GM23338 (cell line): ENCODE data around the gene CACNB4. TPM values are rescaled to one million over a fixed set of nuclear protein-coding genes. Genes with fewer than 3 reads are reported as not detected.

ENCODE experiments used
- ATAC-seq: fragments of 200-7000 bp; cut with Tn5 transposase; 3 replicates; pipeline ENCODE4 v1.9.1; 2020
- DNase-seq: peaks from one replicate; pipeline ENCODE4 v3.0.0-alpha.2; 2015; ENCODE audit warnings: low spot score
- H2AFZ ChIP-seq: fragments of 200-600 bp; sonication (generic); 2 replicates; pipeline ENCODE4 v1.8.0; 2016; ENCODE audit warnings: antibody characterized with exemption, mild to moderate bottlenecking, moderate library complexity
- H3F3A ChIP-seq: fragments of 200-600 bp; sonication (generic); replicated peaks from 2 replicates; pipeline ENCODE4 v1.8.0; 2017; ENCODE audit warnings: antibody characterized with exemption, mixed run types, low read depth
- H3K27ac ChIP-seq: fragments of 200-600 bp; sonication (generic); 2 replicates; pipeline ENCODE4 v1.6.1; 2016; ENCODE audit warnings: low read depth
- H3K27me3 ChIP-seq: fragments of 200-600 bp; sonication (generic); 2 replicates; pipeline ENCODE4 v1.8.0; 2016; ENCODE audit warnings: mild to moderate bottlenecking, mixed run types, moderate library complexity; ENCODE audit not compliant: insufficient read depth
- H3K36me3 ChIP-seq: fragments of 200-600 bp; sonication (generic); 2 replicates; pipeline ENCODE4 v1.8.0; 2016; ENCODE audit warnings: mild to moderate bottlenecking; ENCODE audit not compliant: insufficient read depth
- H3K4me1 ChIP-seq: fragments of 200-600 bp; sonication (generic); 2 replicates; pipeline ENCODE4 v1.8.0; 2016; ENCODE audit warnings: mild to moderate bottlenecking, moderate library complexity; ENCODE audit not compliant: insufficient read depth
- H3K4me2 ChIP-seq: fragments of 200-600 bp; sonication (generic); 2 replicates; pipeline ENCODE4 v1.7.1; 2017; ENCODE audit warnings: mixed run types
- H3K4me3 ChIP-seq: fragments of 200-600 bp; sonication (generic); 2 replicates; pipeline ENCODE4 v1.6.1; 2016; ENCODE audit warnings: mixed run types
- H3K79me2 ChIP-seq: fragments of 200-600 bp; sonication (generic); replicated peaks from 2 replicates; pipeline ENCODE4 v1.8.0; 2017; ENCODE audit warnings: mild to moderate bottlenecking; ENCODE audit not compliant: insufficient read depth
- H3K9me2 ChIP-seq: fragments of 200-600 bp; sonication (generic); 2 replicates; pipeline ENCODE4 v1.8.0; 2017; ENCODE audit not compliant: insufficient read depth
- H4K20me1 ChIP-seq: fragments of 200-600 bp; sonication (generic); replicated peaks from 2 replicates; pipeline ENCODE4 v1.8.0; 2017; ENCODE audit warnings: mild to moderate bottlenecking; ENCODE audit not compliant: insufficient read depth
- H3K27ac Mint-ChIP-seq: 2 replicates; pipeline ENCODE4 v1.8.0; 2020; ENCODE audit warnings: inconsistent platforms, mild to moderate bottlenecking, moderate library complexity, mixed read lengths
- H3K27me3 Mint-ChIP-seq: 3 replicates; pipeline ENCODE4 v1.8.0; 2022; ENCODE audit warnings: low read depth, mild to moderate bottlenecking, moderate library complexity, mixed read lengths, inconsistent platforms; ENCODE audit not compliant: insufficient read depth, poor library complexity
- H3K36me3 Mint-ChIP-seq: 3 replicates; pipeline ENCODE4 v1.8.0; 2021; ENCODE audit warnings: low read depth, mild to moderate bottlenecking, inconsistent platforms, moderate library complexity, mixed read lengths
- H3K4me1 Mint-ChIP-seq: 3 replicates; pipeline ENCODE4 v1.8.0; 2020; ENCODE audit warnings: mild to moderate bottlenecking, inconsistent platforms, mixed read lengths
- H3K4me3 Mint-ChIP-seq: 3 replicates; pipeline ENCODE4 v1.8.0; 2021; ENCODE audit warnings: moderate library complexity, mild to moderate bottlenecking, inconsistent platforms, mixed read lengths
- H3K9me3 Mint-ChIP-seq: 3 replicates; pipeline ENCODE4 v1.8.0; 2020; ENCODE audit warnings: moderate library complexity, mild to moderate bottlenecking, inconsistent platforms, mixed read lengths
- CREB1 ChIP-seq: fragments of 250-450 bp; sonication (Bioruptor Pico); IDR thresholded peaks from 2 replicates; pipeline ENCODE4 v1.5.0; 2020; ENCODE audit warnings: low read depth, mild to moderate bottlenecking, moderate library complexity
- EZH2 ChIP-seq: fragments of 200-600 bp; sonication (generic); IDR thresholded peaks from one replicate; pipeline ENCODE4 v1.8.0; 2017; ENCODE audit warnings: antibody characterized with exemption, mild to moderate bottlenecking, low read depth; ENCODE audit not compliant: unreplicated experiment
- EZH2phosphoT487 ChIP-seq: fragments of 200-600 bp; sonication (generic); IDR thresholded peaks from one replicate; pipeline ENCODE4 v1.8.1; 2018; ENCODE audit warnings: antibody characterized with exemption; ENCODE audit not compliant: unreplicated experiment
- JUNB ChIP-seq: IDR thresholded peaks from one replicate; pipeline ENCODE4 v1.6.1; 2016; ENCODE audit warnings: antibody characterized with exemption; ENCODE audit not compliant: unreplicated experiment
- NANOG ChIP-seq: IDR thresholded peaks from 2 replicates; pipeline ENCODE4 v1.6.1; 2016; ENCODE audit warnings: antibody characterized with exemption, borderline replicate concordance
- POLR2AphosphoS5 ChIP-seq: IDR thresholded peaks from 2 replicates; pipeline ENCODE4 v1.6.1; 2016; ENCODE audit warnings: antibody characterized with exemption, low read depth
- REST ChIP-seq: IDR thresholded peaks from one replicate; pipeline ENCODE4 v1.6.1; 2018; ENCODE audit warnings: antibody characterized with exemption; ENCODE audit not compliant: unreplicated experiment
- STAT1 ChIP-seq: IDR thresholded peaks from one replicate; pipeline ENCODE4 v1.6.1; 2016; ENCODE audit warnings: antibody characterized with exemption; ENCODE audit not compliant: unreplicated experiment
- ZNF114 ChIP-seq: fragments of 250-450 bp; sonication (Bioruptor Pico); IDR thresholded peaks from 2 replicates; pipeline ENCODE4 v1.5.0; 2020; ENCODE audit warnings: mild to moderate bottlenecking, moderate library complexity
- ZNF331 ChIP-seq: fragments of 250-450 bp; sonication (Bioruptor Pico); IDR thresholded peaks from 2 replicates; pipeline ENCODE4 v1.5.0; 2020; ENCODE audit warnings: low read depth, mild to moderate bottlenecking, moderate library complexity
- ZNF462 ChIP-seq: fragments of 250-450 bp; sonication (Bioruptor Pico); IDR thresholded peaks from 2 replicates; pipeline ENCODE4 v1.5.0; 2020; ENCODE audit warnings: mild to moderate bottlenecking, moderate library complexity
- polyA plus RNA-seq: library from polyadenylated mRNA; unstranded; fragments of >200 nt; fragmentation: Nextera tagmentation; extraction: Ambion mirVana; gene quantifications from 2 replicates; pipeline ENCODE4 v1.2.1, GENCODE V29; 2016
- total RNA-seq: library from RNA; depleted of rRNA; stranded (reverse); fragments of >200 nt; shearing (Covaris generic); gene quantifications from 2 replicates; pipeline ENCODE4 v1.2.3, GENCODE V29; 2014
- TF ChIP-seq, protein P1 (sequence below): IDR thresholded peaks from 2 replicates; pipeline ENCODE4 v1.6.1; 2016; ENCODE audit warnings: antibody characterized with exemption
- TF ChIP-seq, protein P2 (sequence below), 2 experiments: fragments of 200-600 bp in 1 of 2; sonication (generic) in 1 of 2; conservative IDR thresholded peaks; 2 replicates each; pipeline versions ENCODE4 v1.5.1 to v1.6.1; 2016 to 2017; ENCODE audit warnings: antibody characterized with exemption in 2 of 2, low read depth in 2 of 2, mild to moderate bottlenecking in 2 of 2, moderate library complexity in 1 of 2

The CACNB4 gene
- total and polyA plus RNA-seq, 2 experiments from 2014 or later = 4.0 to 9.8 TPM

- ATAC-seq = no peak
- H3K4me1 Mint-ChIP-seq = peaks cover 11% of the 10 kb centered on the region
Measured at GRCh38 chr2:151802315-151802714, 296.5 kb downstream of the CACNB4 start.

More at GRCh38 chr2:151802315-151802714, 296.5 kb downstream of the CACNB4 start:
- Histone ChIP-seq H4K20me1 (no peaks in the 10 kb centered on the region), H2AFZ (no peak overlapping the region), H3K27me3 (no peaks in the 10 kb centered on the region), H3F3A (no peaks in the 10 kb centered on the region), H3K9me2 (no peaks in the 10 kb centered on the region), H3K4me2 (no peak overlapping the region), H3K36me3 (peaks cover 12% of the 10 kb centered on the region), H3K27ac (no peak overlapping the region), H3K4me1 (peaks cover 11% of the 10 kb centered on the region), H3K4me3 (no peak overlapping the region), H3K79me2 (no peaks in the 10 kb centered on the region)
- no peak overlapping the region for H3K4me3 Mint-ChIP-seq
- no peaks in the 10 kb centered on the region for H3K27me3 Mint-ChIP-seq
- DNase-seq = no peak
- no peak for TF ChIP-seq STAT1
- TF ChIP-seq, protein P1, sequence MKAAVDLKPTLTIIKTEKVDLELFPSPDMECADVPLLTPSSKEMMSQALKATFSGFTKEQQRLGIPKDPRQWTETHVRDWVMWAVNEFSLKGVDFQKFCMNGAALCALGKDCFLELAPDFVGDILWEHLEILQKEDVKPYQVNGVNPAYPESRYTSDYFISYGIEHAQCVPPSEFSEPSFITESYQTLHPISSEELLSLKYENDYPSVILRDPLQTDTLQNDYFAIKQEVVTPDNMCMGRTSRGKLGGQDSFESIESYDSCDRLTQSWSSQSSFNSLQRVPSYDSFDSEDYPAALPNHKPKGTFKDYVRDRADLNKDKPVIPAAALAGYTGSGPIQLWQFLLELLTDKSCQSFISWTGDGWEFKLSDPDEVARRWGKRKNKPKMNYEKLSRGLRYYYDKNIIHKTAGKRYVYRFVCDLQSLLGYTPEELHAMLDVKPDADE = no peak
- TF ChIP-seq REST = no peak
- TF ChIP-seq ZNF462 (CRISPR knock-in tag) = no peak
- TF ChIP-seq NANOG = no peak
- no peak for TF ChIP-seq ZNF114 (CRISPR knock-in tag)
- TF ChIP-seq EZH2phosphoT487 = no peak
- no peak for TF ChIP-seq CREB1 (CRISPR knock-in tag)
- no peak for TF ChIP-seq EZH2
- TF ChIP-seq, protein P2, sequence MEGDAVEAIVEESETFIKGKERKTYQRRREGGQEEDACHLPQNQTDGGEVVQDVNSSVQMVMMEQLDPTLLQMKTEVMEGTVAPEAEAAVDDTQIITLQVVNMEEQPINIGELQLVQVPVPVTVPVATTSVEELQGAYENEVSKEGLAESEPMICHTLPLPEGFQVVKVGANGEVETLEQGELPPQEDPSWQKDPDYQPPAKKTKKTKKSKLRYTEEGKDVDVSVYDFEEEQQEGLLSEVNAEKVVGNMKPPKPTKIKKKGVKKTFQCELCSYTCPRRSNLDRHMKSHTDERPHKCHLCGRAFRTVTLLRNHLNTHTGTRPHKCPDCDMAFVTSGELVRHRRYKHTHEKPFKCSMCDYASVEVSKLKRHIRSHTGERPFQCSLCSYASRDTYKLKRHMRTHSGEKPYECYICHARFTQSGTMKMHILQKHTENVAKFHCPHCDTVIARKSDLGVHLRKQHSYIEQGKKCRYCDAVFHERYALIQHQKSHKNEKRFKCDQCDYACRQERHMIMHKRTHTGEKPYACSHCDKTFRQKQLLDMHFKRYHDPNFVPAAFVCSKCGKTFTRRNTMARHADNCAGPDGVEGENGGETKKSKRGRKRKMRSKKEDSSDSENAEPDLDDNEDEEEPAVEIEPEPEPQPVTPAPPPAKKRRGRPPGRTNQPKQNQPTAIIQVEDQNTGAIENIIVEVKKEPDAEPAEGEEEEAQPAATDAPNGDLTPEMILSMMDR (conservative IDR thresholded peaks at IDR 0.05; ENCODE audit: low read depth in 2 of 2) = no peak
- TF ChIP-seq ZNF331 (CRISPR knock-in tag) = no peak
- no peak for TF ChIP-seq POLR2AphosphoS5
- TF ChIP-seq JUNB = no peak
- H3K9me3 Mint-ChIP-seq = no peaks in the 10 kb centered on the region
- H3K36me3 Mint-ChIP-seq = peaks cover 13% of the 10 kb centered on the region; the same call in 2 of the 3 replicates
- H3K27ac Mint-ChIP-seq = no peak overlapping the region
